ENCODE results near the gene PRPF38B. TPM values are rescaled to one million over a fixed set of nuclear protein-coding genes. Genes with fewer than 3 reads are reported as not detected.
A peak's percentile ranks its signal among the peaks of the same experiment; 100 is the strongest.

Gene PRPF38B
- total and polyA plus RNA-seq, 2 experiments from 2014 or later, result 40.5 to 86.4 TPM

DNA sequence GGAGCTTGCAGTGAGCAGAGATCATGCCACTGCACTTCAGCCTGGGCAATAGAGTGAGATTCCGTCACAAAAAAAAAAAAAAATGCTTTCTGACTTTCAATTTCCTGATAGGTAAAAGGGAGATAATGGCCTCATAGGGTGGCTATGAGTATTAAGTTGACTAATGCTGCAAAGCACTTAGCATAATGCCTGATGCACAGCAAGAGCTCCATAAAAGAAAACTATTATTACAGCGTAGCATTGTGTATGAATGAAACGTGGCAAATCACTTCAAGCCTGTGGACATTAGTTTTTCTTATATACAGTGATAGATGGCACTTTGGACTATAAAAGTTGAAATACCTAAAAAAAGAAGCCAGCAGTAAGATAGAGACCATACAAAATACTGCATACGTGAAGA lies 37.4 kb downstream of the PRPF38B start (continued):
- TF ChIP-seq, protein P1, sequence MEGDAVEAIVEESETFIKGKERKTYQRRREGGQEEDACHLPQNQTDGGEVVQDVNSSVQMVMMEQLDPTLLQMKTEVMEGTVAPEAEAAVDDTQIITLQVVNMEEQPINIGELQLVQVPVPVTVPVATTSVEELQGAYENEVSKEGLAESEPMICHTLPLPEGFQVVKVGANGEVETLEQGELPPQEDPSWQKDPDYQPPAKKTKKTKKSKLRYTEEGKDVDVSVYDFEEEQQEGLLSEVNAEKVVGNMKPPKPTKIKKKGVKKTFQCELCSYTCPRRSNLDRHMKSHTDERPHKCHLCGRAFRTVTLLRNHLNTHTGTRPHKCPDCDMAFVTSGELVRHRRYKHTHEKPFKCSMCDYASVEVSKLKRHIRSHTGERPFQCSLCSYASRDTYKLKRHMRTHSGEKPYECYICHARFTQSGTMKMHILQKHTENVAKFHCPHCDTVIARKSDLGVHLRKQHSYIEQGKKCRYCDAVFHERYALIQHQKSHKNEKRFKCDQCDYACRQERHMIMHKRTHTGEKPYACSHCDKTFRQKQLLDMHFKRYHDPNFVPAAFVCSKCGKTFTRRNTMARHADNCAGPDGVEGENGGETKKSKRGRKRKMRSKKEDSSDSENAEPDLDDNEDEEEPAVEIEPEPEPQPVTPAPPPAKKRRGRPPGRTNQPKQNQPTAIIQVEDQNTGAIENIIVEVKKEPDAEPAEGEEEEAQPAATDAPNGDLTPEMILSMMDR (conservative IDR thresholded peaks at IDR 0.05; ENCODE audit: low read depth in 2 of 2), result no peak
- no peak for TF ChIP-seq JUNB (IDR thresholded peaks at IDR 0.05; ENCODE audit: unreplicated experiment)

DNA sequence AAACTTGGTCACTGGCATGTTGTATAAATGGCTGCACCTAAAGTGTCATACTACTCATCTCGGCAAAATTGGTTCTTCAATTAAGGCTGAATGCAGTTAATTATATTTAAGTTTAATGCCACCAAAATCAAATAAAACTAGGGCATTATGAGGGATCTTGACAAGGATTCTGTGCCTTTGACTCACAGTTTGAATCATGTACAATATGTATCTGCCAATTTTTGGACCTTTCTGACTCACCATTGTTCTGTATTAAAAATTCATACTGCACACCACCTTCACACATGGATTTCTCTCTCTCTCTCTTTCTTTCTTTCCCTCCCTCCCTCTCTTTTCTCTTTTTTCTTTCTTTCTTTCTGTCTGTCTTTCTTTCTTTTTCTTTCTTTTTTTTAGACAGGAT lies 40.3 kb downstream of the PRPF38B start:
- Histone ChIP-seq H3K36me3 (ENCODE audit: insufficient read depth) (no peaks in the 10 kb centered on the region), H3K27me3 (ENCODE audit: insufficient read depth) (no peaks in the 10 kb centered on the region), H4K20me1 (replicated peaks; ENCODE audit: insufficient read depth) (no peaks in the 10 kb centered on the region), H3K9me2 (ENCODE audit: insufficient read depth) (no peaks in the 10 kb centered on the region), H3K4me1 (ENCODE audit: insufficient read depth) (no peaks in the 10 kb centered on the region), H3K4me3 (no peak overlapping the region), H3F3A (replicated peaks; ENCODE audit: low read depth) (no peaks in the 10 kb centered on the region), H3K79me2 (replicated peaks; ENCODE audit: insufficient read depth) (no peaks in the 10 kb centered on the region), H2AFZ (no peak overlapping the region), H3K4me2 (no peak overlapping the region), H3K27ac (ENCODE audit: low read depth) (no peak overlapping the region)
- ATAC-seq (no peak), DNase-seq (ENCODE audit: low spot score) (no peak)
- no peak for TF ChIP-seq ZNF331 (CRISPR knock-in tag; IDR thresholded peaks at IDR 0.05; ENCODE audit: low read depth)
- TF ChIP-seq, protein P2, sequence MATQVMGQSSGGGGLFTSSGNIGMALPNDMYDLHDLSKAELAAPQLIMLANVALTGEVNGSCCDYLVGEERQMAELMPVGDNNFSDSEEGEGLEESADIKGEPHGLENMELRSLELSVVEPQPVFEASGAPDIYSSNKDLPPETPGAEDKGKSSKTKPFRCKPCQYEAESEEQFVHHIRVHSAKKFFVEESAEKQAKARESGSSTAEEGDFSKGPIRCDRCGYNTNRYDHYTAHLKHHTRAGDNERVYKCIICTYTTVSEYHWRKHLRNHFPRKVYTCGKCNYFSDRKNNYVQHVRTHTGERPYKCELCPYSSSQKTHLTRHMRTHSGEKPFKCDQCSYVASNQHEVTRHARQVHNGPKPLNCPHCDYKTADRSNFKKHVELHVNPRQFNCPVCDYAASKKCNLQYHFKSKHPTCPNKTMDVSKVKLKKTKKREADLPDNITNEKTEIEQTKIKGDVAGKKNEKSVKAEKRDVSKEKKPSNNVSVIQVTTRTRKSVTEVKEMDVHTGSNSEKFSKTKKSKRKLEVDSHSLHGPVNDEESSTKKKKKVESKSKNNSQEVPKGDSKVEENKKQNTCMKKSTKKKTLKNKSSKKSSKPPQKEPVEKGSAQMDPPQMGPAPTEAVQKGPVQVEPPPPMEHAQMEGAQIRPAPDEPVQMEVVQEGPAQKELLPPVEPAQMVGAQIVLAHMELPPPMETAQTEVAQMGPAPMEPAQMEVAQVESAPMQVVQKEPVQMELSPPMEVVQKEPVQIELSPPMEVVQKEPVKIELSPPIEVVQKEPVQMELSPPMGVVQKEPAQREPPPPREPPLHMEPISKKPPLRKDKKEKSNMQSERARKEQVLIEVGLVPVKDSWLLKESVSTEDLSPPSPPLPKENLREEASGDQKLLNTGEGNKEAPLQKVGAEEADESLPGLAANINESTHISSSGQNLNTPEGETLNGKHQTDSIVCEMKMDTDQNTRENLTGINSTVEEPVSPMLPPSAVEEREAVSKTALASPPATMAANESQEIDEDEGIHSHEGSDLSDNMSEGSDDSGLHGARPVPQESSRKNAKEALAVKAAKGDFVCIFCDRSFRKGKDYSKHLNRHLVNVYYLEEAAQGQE (IDR thresholded peaks at IDR 0.05; ENCODE audit: unreplicated experiment), result no peak
- peaks cover 5% of the 10 kb centered on the region for H3K27me3 Mint-ChIP-seq (ENCODE audit: insufficient read depth, low read depth, poor library complexity)
- H3K36me3 Mint-ChIP-seq (ENCODE audit: low read depth), result no peaks in the 10 kb centered on the region
- H3K9me3 Mint-ChIP-seq, result no peaks in the 10 kb centered on the region
- H3K4me3 Mint-ChIP-seq, result no peak overlapping the region
- H3K27ac Mint-ChIP-seq, result no peak overlapping the region
- no peaks in the 10 kb centered on the region for H3K4me1 Mint-ChIP-seq

- ATAC-seq (no peak), DNase-seq (ENCODE audit: low spot score) (no peak)
- Mint-ChIP-seq H3K9me3 (no peaks in the 10 kb centered on the region), H3K27ac (no peak overlapping the region), H3K4me3 (no peak overlapping the region), H3K4me1 (no peaks in the 10 kb centered on the region; the same call in 2 of the 3 replicates), H3K36me3 (ENCODE audit: low read depth) (no peaks in the 10 kb centered on the region), H3K27me3 (ENCODE audit: insufficient read depth, low read depth, poor library complexity) (peaks cover 4% of the 10 kb centered on the region)
- H3K4me1 ChIP-seq (ENCODE audit: insufficient read depth), result no peaks in the 10 kb centered on the region
- H3K9me2 ChIP-seq (ENCODE audit: insufficient read depth), result no peaks in the 10 kb centered on the region
- H3K36me3 ChIP-seq (ENCODE audit: insufficient read depth), result no peaks in the 10 kb centered on the region
- H3F3A ChIP-seq (replicated peaks; ENCODE audit: low read depth), result no peaks in the 10 kb centered on the region
- no peaks in the 10 kb centered on the region; the same call in 1 of the 2 replicates for H3K27me3 ChIP-seq (ENCODE audit: insufficient read depth)
- no peaks in the 10 kb centered on the region for H4K20me1 ChIP-seq (replicated peaks; ENCODE audit: insufficient read depth)
- H3K4me2 ChIP-seq, result no peak overlapping the region
- H3K79me2 ChIP-seq (replicated peaks; ENCODE audit: insufficient read depth), result no peaks in the 10 kb centered on the region
- H3K4me3 ChIP-seq, result no peak overlapping the region
- 0 out of 2 replicates have a peak overlapping the region, but pooled peaks have one; percentile 23 for H2AFZ ChIP-seq
- H3K27ac ChIP-seq (ENCODE audit: low read depth), result no peak overlapping the region
- TF ChIP-seq ZNF114 (CRISPR knock-in tag; IDR thresholded peaks at IDR 0.05) (no peak), EZH2phosphoT487 (IDR thresholded peaks at IDR 0.05; ENCODE audit: unreplicated experiment) (no peak), STAT1 (IDR thresholded peaks at IDR 0.05; ENCODE audit: unreplicated experiment) (no peak), ZNF331 (CRISPR knock-in tag; IDR thresholded peaks at IDR 0.05; ENCODE audit: low read depth) (no peak), JUNB (IDR thresholded peaks at IDR 0.05; ENCODE audit: unreplicated experiment) (no peak), CREB1 (CRISPR knock-in tag; IDR thresholded peaks at IDR 0.05; ENCODE audit: low read depth) (no peak), NANOG (IDR thresholded peaks at IDR 0.05; ENCODE audit: borderline replicate concordance) (no peak), EZH2 (IDR thresholded peaks at IDR 0.05; ENCODE audit: low read depth, unreplicated experiment) (no peak)
- TF ChIP-seq, protein P2 (IDR thresholded peaks at IDR 0.05; ENCODE audit: unreplicated experiment), result no peak
- TF ChIP-seq, protein P1 (conservative IDR thresholded peaks at IDR 0.05; ENCODE audit: low read depth in 2 of 2), result no peak
Observed at GRCh38 chr1:108734171-108734865, 42.2 kb downstream of the PRPF38B start.
